CD4-positive, CD25-positive, alpha-beta regulatory T cell (primary cell): ENCODE measurements around the gene NR1D1. TPM values are rescaled to one million over a fixed set of nuclear protein-coding genes. Genes with fewer than 3 reads are reported as not detected.
"Not testable (repeated sequence)": the region's sequence is repeated elsewhere in the genome, so short reads cannot be mapped to it uniquely, and the experiment has no call there.

Experiments
- ATAC-seq, 2 donors: fragments of 150-1000 bp; cut with Tn5 transposase; one replicate each; pipeline ENCODE4 v1.10.0; 2021; ENCODE audit warnings: low read depth in 2 of 2, moderate number of reproducible peaks in 2 of 2, moderate library complexity in 1 of 2
- DNase-seq, 3 donors: peaks; one replicate each; pipeline versions ENCODE4 v3.0.0 to v3.0.0-alpha.2; 2012 to 2022; ENCODE audit warnings: mixed read lengths in 1 of 3
- H3K27ac ChIP-seq: one replicate; pipeline ENCODE4 v1.7.0; 2013; ENCODE audit warnings: mild to moderate bottlenecking, low read length; ENCODE audit not compliant: insufficient read depth, poor library complexity, severe bottlenecking
- H3K27me3 ChIP-seq: one replicate; pipeline ENCODE4 v1.7.0; 2013; ENCODE audit warnings: low read length; ENCODE audit not compliant: control insufficient read depth, insufficient read depth
- H3K36me3 ChIP-seq: one replicate; pipeline ENCODE4 v1.7.0; 2013; ENCODE audit warnings: mild to moderate bottlenecking, low read length, moderate library complexity; ENCODE audit not compliant: control insufficient read depth, insufficient read depth
- H3K4me1 ChIP-seq: 2 replicates; pipeline ENCODE4 v1.7.0; 2013; ENCODE audit warnings: mild to moderate bottlenecking, low read length; ENCODE audit not compliant: insufficient read depth, control insufficient read depth, poor library complexity, severe bottlenecking
- H3K4me3 ChIP-seq: one replicate; pipeline ENCODE4 v1.7.0; 2013; ENCODE audit warnings: low read depth, mild to moderate bottlenecking, low read length, moderate library complexity
- H3K9me3 ChIP-seq, 2 experiments: 1 replicate in 1 of 2; 2 replicates in 1 of 2; pipeline ENCODE4 v1.7.0; 2013; ENCODE audit warnings: low read length in 2 of 2, mild to moderate bottlenecking in 1 of 2, moderate library complexity in 1 of 2; ENCODE audit not compliant: control insufficient read depth in 2 of 2
- H3K27ac Mint-ChIP-seq, 3 donors: one replicate each; pipeline ENCODE4 v1.8.0; 2020 to 2022; ENCODE audit warnings: mild to moderate bottlenecking in 3 of 3, mixed read lengths in 3 of 3, moderate library complexity in 2 of 3
- H3K27me3 Mint-ChIP-seq: one replicate; pipeline ENCODE4 v1.8.0; 2022; ENCODE audit warnings: mild to moderate bottlenecking, mixed read lengths
- H3K36me3 Mint-ChIP-seq: one replicate; pipeline ENCODE4 v1.8.0; 2020; ENCODE audit warnings: mixed read lengths
- H3K4me1 Mint-ChIP-seq, 4 donors: one replicate each; pipeline ENCODE4 v1.8.0; 2020 to 2022; ENCODE audit warnings: mixed read lengths in 4 of 4, mild to moderate bottlenecking in 1 of 4
- H3K4me3 Mint-ChIP-seq, 4 donors: one replicate each; pipeline ENCODE4 v1.8.0; 2020 to 2022; ENCODE audit warnings: mild to moderate bottlenecking in 4 of 4, mixed read lengths in 4 of 4, moderate library complexity in 3 of 4
- H3K9me3 Mint-ChIP-seq, 7 donors: one replicate each; pipeline ENCODE4 v1.8.0; 2020 to 2022; ENCODE audit warnings: mixed read lengths in 7 of 7, mild to moderate bottlenecking in 3 of 7, moderate library complexity in 2 of 7
- polyA plus RNA-seq, 4 donors: library from polyadenylated mRNA; unstranded; fragments of 300-500 nt; fragmentation: Illumina TruSeq; gene quantifications; one replicate each; pipeline ENCODE4 v1.2.3, GENCODE V29; 2021
- total RNA-seq: library from RNA; stranded (reverse); gene quantifications from one replicate; pipeline ENCODE4 v1.2.3, GENCODE V29; 2022

NR1D1 gene
- total RNA-seq (29.5 TPM), polyA plus RNA-seq (10 to 100 TPM in 1 of 4 donors, 1 to 10 TPM in 3; 4.9 to 10.1 (median 6.2) TPM)

GRCh38 chr17:40100419-40100668, at the start of gene NR1D1:
Gene NR1D1 (minus strand): TSS chr17:40100589. CDS start chr17:40100094, 495 bp downstream.
- Histone ChIP-seq H3K4me3 (peak within 1 kb of the TSS; percentile 89), H3K27me3 (no peaks in the 10 kb centered on the region), H3K27ac (peak within 1 kb of the TSS; percentile 99), H3K9me3 (no peaks in the 10 kb centered on the region), H3K36me3 (peaks cover 12% of the 10 kb centered on the region), H3K4me1 (peaks cover 93% of the 10 kb centered on the region)
- H3K9me3 Mint-ChIP-seq: no peaks in the 10 kb centered on the region
- H3K4me3 Mint-ChIP-seq: peak within 1 kb of the TSS; percentile 89 to 98 (median 97)
- peak within 1 kb of the TSS; percentile 88 to 97 (median 97) for H3K27ac Mint-ChIP-seq
- ATAC-seq: no peak
- no peak for DNase-seq
- H3K4me1 Mint-ChIP-seq: peaks cover 10 to 94% (median 66%) of the 10 kb centered on the region in 4 donors
- H3K27me3 Mint-ChIP-seq: no peaks in the 10 kb centered on the region
- peaks cover 15% of the 10 kb centered on the region for H3K36me3 Mint-ChIP-seq

DNA sequence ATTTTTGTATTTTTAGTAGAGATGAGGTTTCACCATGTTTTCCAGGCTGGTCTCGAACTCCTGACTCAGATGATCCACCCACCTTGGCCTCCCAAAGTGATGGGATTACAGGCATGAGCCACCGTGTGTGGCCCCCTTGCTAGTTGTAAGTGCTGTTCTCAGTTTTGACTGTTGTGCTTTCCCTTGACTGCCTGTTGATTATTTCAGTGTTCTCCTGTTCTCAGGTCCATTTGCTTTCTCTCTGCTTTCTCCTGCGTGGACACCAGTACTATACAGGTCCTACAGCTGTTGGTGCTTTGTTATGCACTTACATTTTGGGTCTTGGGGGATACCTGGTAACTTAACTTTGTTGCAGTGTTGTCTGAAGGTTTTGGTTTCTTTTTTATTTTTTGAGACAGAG, 48.1 kb upstream of the NR1D1 start:
- no peak overlapping the region for H3K27ac ChIP-seq
- ATAC-seq (no peak), DNase-seq (no peak)
- H3K36me3 ChIP-seq: peaks cover 62% of the 10 kb centered on the region
- Mint-ChIP-seq H3K27me3 (no peaks in the 10 kb centered on the region), H3K27ac (peak overlapping the region in 1 of 3 donors; percentile 35), H3K4me1 (peaks cover 21 to 65% (median 37%) of the 10 kb centered on the region in 4 donors), H3K36me3 (peaks cover 38% of the 10 kb centered on the region), H3K9me3 (no peaks in the 10 kb centered on the region), H3K4me3 (peak overlapping the region in 1 of 4 donors; percentile 26)
- H3K9me3 ChIP-seq: no peaks in the 10 kb centered on the region
- no peak overlapping the region for H3K4me3 ChIP-seq
- H3K4me1 ChIP-seq: peaks cover 7% of the 10 kb centered on the region
- no peaks in the 10 kb centered on the region for H3K27me3 ChIP-seq

DNA sequence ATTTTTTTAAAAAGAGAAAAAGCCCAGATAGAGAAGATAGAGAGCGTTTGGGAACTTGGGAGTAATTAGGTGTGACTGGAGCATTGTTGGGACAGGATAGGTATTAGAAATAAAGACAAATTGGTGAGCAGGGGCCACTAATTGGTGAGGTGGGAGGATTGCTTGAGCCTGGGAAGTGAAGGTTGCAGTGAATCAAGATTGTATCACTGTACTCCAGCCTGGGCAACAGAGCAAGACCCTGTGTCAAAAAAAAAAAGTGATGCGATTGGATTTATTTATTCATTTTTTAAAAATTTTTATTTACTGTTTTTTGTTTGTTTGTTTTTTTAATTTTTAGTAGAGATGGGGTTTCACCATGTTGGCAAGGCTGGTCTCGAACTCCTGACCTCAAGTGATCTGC, 45.1 kb upstream of the NR1D1 start:
- H3K4me1 ChIP-seq: peaks cover 23% of the 10 kb centered on the region
- no peaks in the 10 kb centered on the region for H3K9me3 ChIP-seq
- peak overlapping the region in 2 of 4 donors; percentile 16 to 32 for H3K4me3 Mint-ChIP-seq
- H3K27me3 Mint-ChIP-seq: peaks cover 6% of the 10 kb centered on the region
- peak overlapping the region in 1 of 3 donors; percentile 20 for H3K27ac Mint-ChIP-seq
- DNase-seq (no peak), ATAC-seq (no peak)
- peaks cover 54% of the 10 kb centered on the region for H3K36me3 ChIP-seq
- H3K27me3 ChIP-seq: no peaks in the 10 kb centered on the region
- peaks cover 25 to 68% (median 41%) of the 10 kb centered on the region in 4 donors for H3K4me1 Mint-ChIP-seq
- peaks cover 37% of the 10 kb centered on the region for H3K36me3 Mint-ChIP-seq
- H3K9me3 Mint-ChIP-seq: peaks cover 0 to 1% (median 0%) of the 10 kb centered on the region in 7 donors
- no peak overlapping the region for H3K27ac ChIP-seq
- no peak overlapping the region for H3K4me3 ChIP-seq

GRCh38 chr17:40143166-40143565, 42.8 kb upstream of the NR1D1 start:
- H3K27ac Mint-ChIP-seq: peak overlapping the region in 1 of 3 donors; percentile 20

GRCh38 chr17:40139566-40140058, 39.2 kb upstream of the NR1D1 start:
- DNase-seq (no peak), ATAC-seq (peak; percentile 0 to 1)
- peak overlapping the region; percentile 92 to 96 (median 95) for H3K4me3 Mint-ChIP-seq
- peaks cover 0 to 6% (median 0%) of the 10 kb centered on the region in 7 donors for H3K9me3 Mint-ChIP-seq
- Histone ChIP-seq H3K27ac (peak overlapping the region; percentile 96), H3K27me3 (no peaks in the 10 kb centered on the region), H3K9me3 (no peaks in the 10 kb centered on the region), H3K4me1 (peaks cover 31% of the 10 kb centered on the region), H3K36me3 (peaks cover 36% of the 10 kb centered on the region), H3K4me3 (peak overlapping the region; percentile 97)
- H3K36me3 Mint-ChIP-seq: peaks cover 22% of the 10 kb centered on the region
- peaks cover 24 to 54% (median 43%) of the 10 kb centered on the region in 4 donors for H3K4me1 Mint-ChIP-seq
- H3K27me3 Mint-ChIP-seq: peaks cover 12% of the 10 kb centered on the region
- peak overlapping the region; percentile 96 to 100 (median 99) for H3K27ac Mint-ChIP-seq

More at GRCh38 chr17:40143166-40143565, 42.8 kb upstream of the NR1D1 start:
- Histone ChIP-seq H3K4me1 (peaks cover 38% of the 10 kb centered on the region), H3K36me3 (peaks cover 32% of the 10 kb centered on the region)
- not testable (repeated sequence) for ATAC-seq, H3K9me3 ChIP-seq, H3K27ac ChIP-seq, DNase-seq, H3K27me3 ChIP-seq, H3K9me3 Mint-ChIP-seq, H3K4me3 ChIP-seq
- H3K36me3 Mint-ChIP-seq: peaks cover 20% of the 10 kb centered on the region
- H3K4me1 Mint-ChIP-seq: peaks cover 23 to 64% (median 43%) of the 10 kb centered on the region in 4 donors
- H3K27me3 Mint-ChIP-seq: peaks cover 12% of the 10 kb centered on the region
- H3K4me3 Mint-ChIP-seq: peak overlapping the region in 2 of 4 donors; percentile 7 to 29

DNA sequence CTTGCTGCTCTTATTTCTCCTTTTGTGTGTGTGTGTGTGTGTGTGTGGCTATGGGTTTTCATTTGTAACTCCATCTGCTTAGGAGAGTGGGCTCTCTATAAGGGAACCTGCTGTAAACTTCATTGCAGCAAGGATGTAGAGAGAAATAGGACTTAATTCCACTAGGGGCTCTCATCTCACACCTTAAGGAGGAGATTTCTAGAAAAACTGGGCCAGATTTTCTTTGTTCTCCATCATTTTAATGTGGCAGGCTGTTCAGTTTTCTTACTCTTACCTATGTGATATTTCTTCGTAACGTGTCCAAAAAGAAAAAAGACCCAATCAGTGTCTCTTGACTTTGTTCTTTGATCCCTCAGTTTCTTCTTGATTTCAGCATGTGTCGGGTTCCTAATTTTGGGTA, 35.4 kb upstream of the NR1D1 start:
- ATAC-seq: no peak

DNA sequence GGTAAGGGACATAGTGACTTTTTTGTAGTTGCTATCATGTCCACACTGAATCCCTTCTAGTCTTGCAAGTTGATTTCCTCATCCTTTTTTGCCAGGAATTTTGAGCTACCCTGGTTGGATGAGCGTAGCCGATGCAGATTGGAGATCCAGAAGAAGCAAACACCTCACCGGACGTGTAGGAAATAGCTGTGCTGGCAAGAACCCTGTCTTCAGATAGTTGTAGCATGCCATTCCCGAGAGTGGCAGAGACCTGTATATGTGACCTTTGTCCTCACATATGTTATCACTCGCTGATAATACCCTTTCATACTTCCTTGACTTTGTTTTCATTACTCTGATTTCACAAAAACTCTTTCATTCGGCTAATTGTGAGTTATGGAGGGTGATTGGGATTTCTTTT, 33.8 kb upstream of the NR1D1 start:
- DNase-seq (no peak), ATAC-seq (no peak)
- Mint-ChIP-seq H3K4me3 (no peak overlapping the region), H3K36me3 (peaks cover 60% of the 10 kb centered on the region), H3K9me3 (no peaks in the 10 kb centered on the region), H3K27ac (peak overlapping the region in 2 of 3 donors; percentile 62 to 71), H3K4me1 (peaks cover 9 to 37% (median 24%) of the 10 kb centered on the region in 4 donors), H3K27me3 (no peaks in the 10 kb centered on the region)
- Histone ChIP-seq H3K4me3 (no peak overlapping the region), H3K4me1 (peaks cover 9% of the 10 kb centered on the region), H3K27me3 (no peaks in the 10 kb centered on the region), H3K27ac (no peak overlapping the region), H3K9me3 (no peaks in the 10 kb centered on the region), H3K36me3 (peaks cover 78% of the 10 kb centered on the region)

More for the DNA sequence above, 35.4 kb upstream of the NR1D1 start:
- peak overlapping the region in 1 of 4 donors; percentile 15 for H3K4me3 Mint-ChIP-seq
- Histone ChIP-seq H3K4me1 (peaks cover 17% of the 10 kb centered on the region), H3K9me3 (no peaks in the 10 kb centered on the region), H3K27ac (peak overlapping the region; percentile 29), H3K36me3 (peaks cover 62% of the 10 kb centered on the region), H3K4me3 (no peak overlapping the region), H3K27me3 (no peaks in the 10 kb centered on the region)
- peak overlapping the region; percentile 29 to 72 (median 71) for H3K27ac Mint-ChIP-seq
- peaks cover 44% of the 10 kb centered on the region for H3K36me3 Mint-ChIP-seq
- H3K4me1 Mint-ChIP-seq: peaks cover 13 to 47% (median 31%) of the 10 kb centered on the region in 4 donors
- peaks cover 10% of the 10 kb centered on the region for H3K27me3 Mint-ChIP-seq
- DNase-seq: no peak
- H3K9me3 Mint-ChIP-seq: peaks cover 0 to 6% (median 0%) of the 10 kb centered on the region in 7 donors
